Measurements from ENCODE around the gene ABHD17A. TPM values are rescaled to one million over a fixed set of nuclear protein-coding genes. Genes with fewer than 3 reads are reported as not detected.

Gene ABHD17A
- total RNA-seq, 1 donor from 2014 or later, result 20.2 TPM

GRCh38 chr19:1884291-1884718 is 991 bp downstream of the ABHD17A start:
- Histone ChIP-seq H3F3A (ENCODE audit: low read depth) (peaks cover 29% of the 10 kb centered on the region), H2AFZ (replicated peaks) (no peak overlapping the region), H3K4me2 (peak overlapping the region; percentile 90), H3K27me3 (no peaks in the 10 kb centered on the region), H3K9ac (peak overlapping the region; percentile 61), H3K4me3 (peak overlapping the region; percentile 73), H3K9me3 (ENCODE audit: low read depth) (no peaks in the 10 kb centered on the region), H3K36me3 (no peaks in the 10 kb centered on the region), H3K27ac (no peak overlapping the region), H3K4me1 (peaks cover 34% of the 10 kb centered on the region), H3K79me2 (ENCODE audit: low read depth) (peaks cover 34% of the 10 kb centered on the region), H4K20me1 (ENCODE audit: low read depth) (peaks cover 27% of the 10 kb centered on the region)
- peaks cover 15% of the 10 kb centered on the region for H3K27me3 Mint-ChIP-seq (ENCODE audit: insufficient read depth, low read depth)
- H3K27ac Mint-ChIP-seq, result peak overlapping the region; percentile 44
- no peaks in the 10 kb centered on the region for H3K9me3 Mint-ChIP-seq
- H3K4me3 Mint-ChIP-seq, result peak overlapping the region; percentile 97
- H3K4me1 Mint-ChIP-seq, result peaks cover 31% of the 10 kb centered on the region
- H3K36me3 Mint-ChIP-seq, result no peaks in the 10 kb centered on the region
- no peak for TF ChIP-seq EZH2phosphoT487 (IDR thresholded peaks at IDR 0.05)
- TF ChIP-seq EZH2 (IDR thresholded peaks at IDR 0.05), result no peak
- no peak for DNase-seq (ENCODE audit: low spot score)

GRCh38 chr19:1883784-1884183 is 1.5 kb downstream of the ABHD17A start:
- Histone ChIP-seq H3K4me1 (peaks cover 34% of the 10 kb centered on the region), H3K9me3 (ENCODE audit: low read depth) (no peaks in the 10 kb centered on the region), H3K27me3 (no peaks in the 10 kb centered on the region), H3K79me2 (ENCODE audit: low read depth) (peaks cover 34% of the 10 kb centered on the region), H3K9ac (no peak overlapping the region), H3K4me2 (peak overlapping the region; percentile 90), H3K27ac (no peak overlapping the region), H3K4me3 (peak overlapping the region; percentile 73), H2AFZ (replicated peaks) (no peak overlapping the region), H4K20me1 (ENCODE audit: low read depth) (peaks cover 27% of the 10 kb centered on the region), H3K36me3 (no peaks in the 10 kb centered on the region), H3F3A (ENCODE audit: low read depth) (peaks cover 29% of the 10 kb centered on the region)
- Mint-ChIP-seq H3K27me3 (ENCODE audit: insufficient read depth, low read depth) (peaks cover 15% of the 10 kb centered on the region), H3K4me3 (peak overlapping the region; percentile 97), H3K36me3 (no peaks in the 10 kb centered on the region), H3K27ac (peak overlapping the region; percentile 26), H3K9me3 (no peaks in the 10 kb centered on the region), H3K4me1 (peaks cover 31% of the 10 kb centered on the region)
- no peak for TF ChIP-seq CTCF (IDR thresholded peaks at IDR 0.05)
- no peak for TF ChIP-seq EZH2phosphoT487 (IDR thresholded peaks at IDR 0.05)
- no peak for TF ChIP-seq EZH2 (IDR thresholded peaks at IDR 0.05)
- no peak for DNase-seq (ENCODE audit: low spot score)

- peaks cover 31% of the 10 kb centered on the region for H3K4me1 Mint-ChIP-seq
- H3F3A ChIP-seq (ENCODE audit: low read depth), result peaks cover 27% of the 10 kb centered on the region
- H3K36me3 Mint-ChIP-seq, result no peaks in the 10 kb centered on the region
- H3K9me3 ChIP-seq (ENCODE audit: low read depth), result no peaks in the 10 kb centered on the region
- no peak for DNase-seq (ENCODE audit: low spot score)
- H3K27ac Mint-ChIP-seq, result peak overlapping the region; percentile 60
- H3K4me1 ChIP-seq, result peaks cover 33% of the 10 kb centered on the region
- no peaks in the 10 kb centered on the region for H3K36me3 ChIP-seq
- H3K4me3 ChIP-seq, result no peak overlapping the region
- peak overlapping the region; percentile 90 for H3K4me2 ChIP-seq
- H3K79me2 ChIP-seq (ENCODE audit: low read depth), result peaks cover 34% of the 10 kb centered on the region
- peaks cover 15% of the 10 kb centered on the region for H3K27me3 Mint-ChIP-seq (ENCODE audit: insufficient read depth, low read depth)
- H3K4me3 Mint-ChIP-seq, result peak overlapping the region; percentile 97
- H2AFZ ChIP-seq (replicated peaks), result no peak overlapping the region
- H3K27ac ChIP-seq, result no peak overlapping the region
- no peaks in the 10 kb centered on the region for H3K27me3 ChIP-seq
- H3K9ac ChIP-seq, result peak overlapping the region; percentile 37
- peaks cover 27% of the 10 kb centered on the region for H4K20me1 ChIP-seq (ENCODE audit: low read depth)
- no peaks in the 10 kb centered on the region for H3K9me3 Mint-ChIP-seq
- TF ChIP-seq CTCF (IDR thresholded peaks at IDR 0.05) (no peak), EZH2phosphoT487 (IDR thresholded peaks at IDR 0.05) (no peak), EZH2 (IDR thresholded peaks at IDR 0.05) (no peak)
These were observed 2.3 kb downstream of the ABHD17A start for GRCh38 chr19:1882786-1883692.

Measured in neural progenitor cell (in vitro differentiated cells).